Measurements from ENCODE around the gene ADD2. TPM values are rescaled to one million over a fixed set of nuclear protein-coding genes. Genes with fewer than 3 reads are reported as not detected.

ADD2 gene, protein sequence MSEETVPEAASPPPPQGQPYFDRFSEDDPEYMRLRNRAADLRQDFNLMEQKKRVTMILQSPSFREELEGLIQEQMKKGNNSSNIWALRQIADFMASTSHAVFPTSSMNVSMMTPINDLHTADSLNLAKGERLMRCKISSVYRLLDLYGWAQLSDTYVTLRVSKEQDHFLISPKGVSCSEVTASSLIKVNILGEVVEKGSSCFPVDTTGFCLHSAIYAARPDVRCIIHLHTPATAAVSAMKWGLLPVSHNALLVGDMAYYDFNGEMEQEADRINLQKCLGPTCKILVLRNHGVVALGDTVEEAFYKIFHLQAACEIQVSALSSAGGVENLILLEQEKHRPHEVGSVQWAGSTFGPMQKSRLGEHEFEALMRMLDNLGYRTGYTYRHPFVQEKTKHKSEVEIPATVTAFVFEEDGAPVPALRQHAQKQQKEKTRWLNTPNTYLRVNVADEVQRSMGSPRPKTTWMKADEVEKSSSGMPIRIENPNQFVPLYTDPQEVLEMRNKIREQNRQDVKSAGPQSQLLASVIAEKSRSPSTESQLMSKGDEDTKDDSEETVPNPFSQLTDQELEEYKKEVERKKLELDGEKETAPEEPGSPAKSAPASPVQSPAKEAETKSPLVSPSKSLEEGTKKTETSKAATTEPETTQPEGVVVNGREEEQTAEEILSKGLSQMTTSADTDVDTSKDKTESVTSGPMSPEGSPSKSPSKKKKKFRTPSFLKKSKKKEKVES
- 0.23 and 0.34 TPM in 2 replicates for total RNA-seq (2022)
- percentile 5 among the genes with signal in this experiment for Bru-seq, nascent RNA
- percentile 11 among the genes with signal in this experiment for BruChase-seq, experiment 1, labeled RNA remaining after a 6-hour chase
- BruChase-seq, experiment 2, labeled RNA remaining after a 2-hour chase: percentile 9 among the genes with signal in this experiment
- long read RNA-seq: 0 reads

DNA sequence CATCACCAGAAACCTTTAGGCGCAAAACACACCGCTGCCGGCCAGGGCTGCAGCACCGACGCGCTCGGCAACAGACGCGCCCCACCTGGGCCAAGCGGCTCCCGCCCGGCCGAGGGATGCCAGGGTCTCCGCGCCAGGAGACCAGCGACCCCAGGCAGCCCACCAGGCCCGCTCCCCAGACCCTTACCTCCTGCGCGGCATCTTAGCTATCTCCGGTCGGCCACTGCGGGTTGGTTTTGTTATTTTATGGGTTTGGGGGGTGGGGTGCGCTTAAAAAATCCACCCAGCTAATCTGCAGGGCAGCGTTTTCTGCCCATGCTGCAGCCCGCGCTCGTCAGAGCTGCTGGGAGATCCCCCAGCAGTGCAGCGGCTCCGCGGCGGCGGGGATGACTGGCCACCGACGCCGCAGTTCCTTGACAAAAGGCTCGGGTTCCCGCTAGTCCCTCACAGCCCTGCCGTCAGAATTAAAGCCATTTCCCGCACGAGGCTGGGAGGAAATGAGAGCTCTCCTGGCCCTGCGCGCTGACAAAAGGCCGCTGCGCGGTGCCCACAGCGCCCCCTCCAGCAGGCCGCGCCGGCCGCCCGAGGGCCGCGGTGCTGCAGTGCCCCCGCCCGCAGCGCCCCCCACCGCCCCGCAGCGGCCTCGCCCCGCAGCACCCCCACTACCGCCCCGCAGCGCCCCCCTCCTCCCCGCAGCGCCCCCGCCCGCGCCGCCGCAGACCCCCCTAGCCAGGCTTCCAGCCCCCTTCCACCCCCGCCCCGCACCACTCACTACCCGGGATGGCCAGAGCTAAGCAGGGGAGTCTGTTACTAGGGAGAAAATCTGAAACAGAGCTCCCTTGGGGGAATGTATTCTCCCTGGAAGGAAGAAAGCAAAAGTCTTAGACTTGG lies at the start of gene ADD2:
Gene ADD2, minus strand, starts transcription at position 502 of the 891 bp plus-strand sequence. CDS start 61,792 bp downstream, outside the sequence.
- intact Hi-C loops (cut with micrococcal nuclease): no loop called here
- peak; percentile 33 for DNase-seq (ENCODE audit: unreplicated experiment)
- peaks cover 55% of the 10 kb centered on the region for H3K27me3 Mint-ChIP-seq (ENCODE audit: insufficient read depth, unreplicated experiment)

DNA sequence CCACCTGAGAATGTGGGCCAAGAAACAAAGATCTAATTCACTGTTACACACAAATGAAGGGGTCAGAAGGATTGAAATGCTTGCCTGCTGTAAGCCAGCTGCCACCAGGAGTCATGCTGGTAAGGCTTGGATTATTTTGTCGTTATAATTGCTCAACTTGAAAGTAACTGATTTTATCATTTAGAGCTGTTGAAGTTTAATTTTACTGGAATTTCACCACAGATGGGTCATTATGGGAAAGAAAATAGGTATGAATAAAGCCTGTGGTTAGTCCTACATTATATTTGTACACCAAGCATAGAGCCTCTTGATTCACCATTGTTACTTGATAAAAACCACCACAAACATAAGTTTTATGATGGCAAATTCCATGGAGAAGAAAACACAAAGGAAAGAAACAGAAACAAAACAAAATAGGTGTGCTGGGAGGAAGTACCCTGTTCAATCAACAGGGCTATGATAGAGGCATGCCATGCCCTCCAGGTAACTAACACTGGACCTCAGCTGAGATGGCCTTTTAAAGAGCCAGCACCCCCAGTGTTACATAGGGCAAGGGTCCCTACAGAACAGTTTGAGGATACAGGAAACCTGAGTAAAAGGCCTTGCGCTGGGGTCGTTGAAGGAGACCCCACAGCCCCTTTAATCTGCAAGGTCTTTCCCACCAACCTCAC lies 49.4 kb upstream of the ADD2 start:
- CTCF ChIA-PET: interaction anchor here (0.7 kb wide), 1 partner anchor 135 kb away, joined by 4 read pairs; no protein-coding TSS in a partner anchor
- BruUV-seq (replicated peaks): no TSS peak
- TF ChIP-seq, protein P1, sequence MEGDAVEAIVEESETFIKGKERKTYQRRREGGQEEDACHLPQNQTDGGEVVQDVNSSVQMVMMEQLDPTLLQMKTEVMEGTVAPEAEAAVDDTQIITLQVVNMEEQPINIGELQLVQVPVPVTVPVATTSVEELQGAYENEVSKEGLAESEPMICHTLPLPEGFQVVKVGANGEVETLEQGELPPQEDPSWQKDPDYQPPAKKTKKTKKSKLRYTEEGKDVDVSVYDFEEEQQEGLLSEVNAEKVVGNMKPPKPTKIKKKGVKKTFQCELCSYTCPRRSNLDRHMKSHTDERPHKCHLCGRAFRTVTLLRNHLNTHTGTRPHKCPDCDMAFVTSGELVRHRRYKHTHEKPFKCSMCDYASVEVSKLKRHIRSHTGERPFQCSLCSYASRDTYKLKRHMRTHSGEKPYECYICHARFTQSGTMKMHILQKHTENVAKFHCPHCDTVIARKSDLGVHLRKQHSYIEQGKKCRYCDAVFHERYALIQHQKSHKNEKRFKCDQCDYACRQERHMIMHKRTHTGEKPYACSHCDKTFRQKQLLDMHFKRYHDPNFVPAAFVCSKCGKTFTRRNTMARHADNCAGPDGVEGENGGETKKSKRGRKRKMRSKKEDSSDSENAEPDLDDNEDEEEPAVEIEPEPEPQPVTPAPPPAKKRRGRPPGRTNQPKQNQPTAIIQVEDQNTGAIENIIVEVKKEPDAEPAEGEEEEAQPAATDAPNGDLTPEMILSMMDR (IDR thresholded peaks at IDR 0.05; ENCODE audit: unreplicated experiment): no peak
- H3K4me3 Mint-ChIP-seq (ENCODE audit: unreplicated experiment): no peak overlapping the region
- H3K9me3 Mint-ChIP-seq (ENCODE audit: unreplicated experiment): no peaks in the 10 kb centered on the region
- no peak for DNase-seq (ENCODE audit: unreplicated experiment)
- no peaks in the 10 kb centered on the region for H3K36me3 Mint-ChIP-seq (ENCODE audit: insufficient read depth, unreplicated experiment)
- H3K27me3 Mint-ChIP-seq (ENCODE audit: insufficient read depth, unreplicated experiment): peaks cover 83% of the 10 kb centered on the region
- no peaks in the 10 kb centered on the region for H3K4me1 Mint-ChIP-seq (ENCODE audit: insufficient read depth, unreplicated experiment)
- no peak overlapping the region for H3K27ac Mint-ChIP-seq (ENCODE audit: low read depth, unreplicated experiment)
- POLR2A ChIA-PET: no interaction called here
- intact Hi-C loops (cut with micrococcal nuclease): no loop called here

More for the DNA sequence above, at the start of gene ADD2:
- no peak within 1 kb of the TSS for H3K27ac Mint-ChIP-seq (ENCODE audit: low read depth, unreplicated experiment)
- CTCF ChIA-PET: interaction anchor here (0.6 to 1.4 kb wide), 5 partner anchors 9 to 1712 kb away, joined by 3 to 4 read pairs (median 3); no protein-coding TSS in a partner anchor
- peak within 1 kb of the TSS; percentile 52 for H3K4me3 Mint-ChIP-seq (ENCODE audit: unreplicated experiment)
- H3K4me1 Mint-ChIP-seq (ENCODE audit: insufficient read depth, unreplicated experiment): no peaks in the 10 kb centered on the region
- no peaks in the 10 kb centered on the region for H3K36me3 Mint-ChIP-seq (ENCODE audit: insufficient read depth, unreplicated experiment)
- H3K9me3 Mint-ChIP-seq (ENCODE audit: unreplicated experiment): no peaks in the 10 kb centered on the region
- no TSS peak for BruUV-seq (replicated peaks)
- POLR2A ChIA-PET: no interaction called here
- TF ChIP-seq, protein P1 (IDR thresholded peaks at IDR 0.05; ENCODE audit: unreplicated experiment): no peak

DNA sequence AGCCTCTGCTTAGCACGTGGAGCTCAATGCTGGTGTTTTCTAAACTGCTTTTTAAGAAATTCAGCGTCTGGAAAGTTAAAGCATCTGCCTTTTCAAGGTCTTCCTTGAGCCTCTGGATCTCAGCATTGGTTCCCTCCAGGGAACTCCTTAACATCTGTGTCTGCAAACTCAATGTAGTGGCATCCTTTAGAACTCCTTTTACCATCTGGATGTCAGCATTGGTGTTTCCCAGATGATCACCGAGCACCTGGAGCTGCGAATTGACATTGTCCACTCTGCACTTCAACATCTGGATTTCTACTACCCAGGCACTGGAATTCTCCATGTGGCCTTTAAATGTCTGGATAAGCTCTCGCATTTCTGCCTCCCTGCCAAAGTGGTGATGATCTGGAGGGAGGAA lies 48.7 kb upstream of the ADD2 start:
- Mint-ChIP-seq H3K27ac (ENCODE audit: low read depth, unreplicated experiment) (no peak overlapping the region), H3K9me3 (ENCODE audit: unreplicated experiment) (no peaks in the 10 kb centered on the region), H3K4me1 (ENCODE audit: insufficient read depth, unreplicated experiment) (no peaks in the 10 kb centered on the region), H3K36me3 (ENCODE audit: insufficient read depth, unreplicated experiment) (no peaks in the 10 kb centered on the region), H3K4me3 (ENCODE audit: unreplicated experiment) (no peak overlapping the region), H3K27me3 (ENCODE audit: insufficient read depth, unreplicated experiment) (peaks cover 86% of the 10 kb centered on the region)
- no peak for DNase-seq (ENCODE audit: unreplicated experiment)
- CTCF ChIA-PET: interaction anchor here (1.0 kb wide), 1 partner anchor 131 kb away, joined by 3 read pairs; no protein-coding TSS in a partner anchor
- TF ChIP-seq, protein P1 (IDR thresholded peaks at IDR 0.05; ENCODE audit: unreplicated experiment): no peak
- POLR2A ChIA-PET: interaction anchor here (0.7 kb wide), 1 partner anchor 220 kb away, joined by 3 read pairs; no protein-coding TSS in a partner anchor
- intact Hi-C loops (cut with micrococcal nuclease): no loop called here
- BruUV-seq (replicated peaks): no TSS peak
